GM18870 (cell line): ENCODE results near the gene NTRK2.
A peak's percentile ranks its signal among the peaks of the same experiment; 100 is the strongest.

Source experiments
- ATAC-seq: cut with Tn5 transposase; IDR thresholded peaks from one replicate; pipeline ENCODE4 v1.9.1; 2021; ENCODE audit warnings: moderate library complexity; ENCODE audit not compliant: unreplicated experiment

The NTRK2 gene

DNA sequence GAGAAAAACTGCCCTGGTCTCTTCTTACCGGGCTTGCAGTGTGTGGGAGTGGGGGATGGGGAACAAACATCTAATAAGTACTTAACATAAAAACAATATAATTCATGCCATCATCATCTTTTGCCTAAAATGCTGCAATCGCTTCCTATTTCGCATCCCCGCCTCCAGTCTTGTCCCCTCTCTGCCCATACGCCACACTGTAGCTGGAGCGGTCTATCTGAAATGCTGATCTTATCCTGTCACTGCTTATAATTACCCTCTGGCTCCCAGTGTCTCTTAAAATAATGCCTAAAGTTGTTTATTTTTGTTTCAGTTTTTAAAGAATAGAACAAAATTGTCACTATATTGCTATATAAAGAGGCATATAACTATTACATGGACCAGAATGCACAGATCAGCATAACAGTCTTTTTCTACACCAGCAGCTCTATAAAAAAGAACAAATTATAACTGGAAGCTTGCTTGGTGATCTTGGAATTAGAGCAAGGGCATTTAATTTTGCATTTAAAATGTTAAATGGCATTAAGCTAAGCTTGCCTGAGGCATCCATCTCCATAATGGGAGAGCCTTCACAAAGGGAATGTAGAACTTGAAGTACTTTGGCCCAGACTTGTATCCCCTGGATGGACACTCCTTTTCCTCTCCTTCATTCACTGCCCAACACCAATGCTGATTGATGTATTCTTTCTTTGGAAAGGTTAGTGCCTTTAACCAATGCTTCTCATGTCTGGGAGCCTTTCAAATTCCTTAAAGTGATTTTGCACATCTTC is 12.2 kb downstream of the NTRK2 start:
- no peak for ATAC-seq

DNA sequence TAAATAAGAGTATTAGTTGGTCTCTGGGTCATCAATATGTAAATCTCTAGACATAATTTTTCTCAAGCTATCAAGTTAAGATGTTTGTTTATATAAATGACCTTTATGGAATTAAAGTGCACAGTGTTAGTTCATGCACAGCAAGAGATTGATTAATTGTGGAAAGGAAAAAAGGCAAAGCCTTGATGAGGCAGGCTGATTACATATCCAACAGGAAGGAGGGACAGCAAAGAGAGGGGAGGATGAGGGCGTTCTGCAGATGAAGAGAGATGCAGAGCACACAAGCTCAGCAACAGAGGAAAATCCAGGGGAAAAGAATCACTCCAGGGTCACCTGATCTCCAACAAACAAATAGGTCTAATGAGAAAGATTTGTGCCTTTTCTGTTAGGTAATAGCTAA is 16.5 kb downstream of the NTRK2 start:
- no peak for ATAC-seq

DNA sequence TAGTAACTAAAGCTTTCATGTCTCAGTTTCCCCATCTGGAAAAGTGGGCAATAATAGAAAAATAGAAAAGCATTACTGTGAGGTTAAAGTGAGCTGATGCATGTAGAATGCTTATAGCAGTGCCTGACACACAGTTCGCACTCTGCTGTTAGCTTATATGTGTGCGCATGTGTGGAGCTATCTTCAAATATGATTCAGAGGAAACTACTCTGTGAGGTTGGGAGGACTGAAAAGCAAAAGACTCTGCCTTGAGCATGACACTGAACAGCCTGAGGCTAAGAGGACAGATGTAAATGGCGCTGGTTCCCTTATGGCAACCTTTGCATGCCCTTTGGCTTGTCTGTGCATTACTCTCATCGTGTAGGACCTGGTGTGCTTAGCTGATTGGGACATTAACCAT is 19.4 kb downstream of the NTRK2 start:
- ATAC-seq = no peak

DNA sequence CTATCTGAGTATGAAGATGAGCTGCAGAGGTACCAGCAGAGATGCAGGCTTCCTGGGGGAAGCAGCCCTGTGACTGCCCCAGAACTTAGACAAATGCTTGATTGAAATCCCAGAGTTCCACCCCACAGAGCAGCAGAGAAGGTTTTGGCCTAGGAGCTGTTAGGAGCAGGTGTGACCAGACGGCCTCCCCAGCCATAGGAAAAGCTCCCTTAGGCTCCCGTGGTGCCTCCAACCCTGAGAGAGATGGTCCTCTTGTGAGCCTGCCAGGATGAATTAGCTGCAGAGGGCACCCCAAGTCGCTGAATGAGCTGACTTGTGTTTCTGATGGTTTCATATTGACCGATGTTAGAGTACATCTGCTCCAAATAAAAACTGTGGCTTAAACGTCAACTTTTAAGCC is 22.1 kb downstream of the NTRK2 start:
- ATAC-seq = no peak

DNA sequence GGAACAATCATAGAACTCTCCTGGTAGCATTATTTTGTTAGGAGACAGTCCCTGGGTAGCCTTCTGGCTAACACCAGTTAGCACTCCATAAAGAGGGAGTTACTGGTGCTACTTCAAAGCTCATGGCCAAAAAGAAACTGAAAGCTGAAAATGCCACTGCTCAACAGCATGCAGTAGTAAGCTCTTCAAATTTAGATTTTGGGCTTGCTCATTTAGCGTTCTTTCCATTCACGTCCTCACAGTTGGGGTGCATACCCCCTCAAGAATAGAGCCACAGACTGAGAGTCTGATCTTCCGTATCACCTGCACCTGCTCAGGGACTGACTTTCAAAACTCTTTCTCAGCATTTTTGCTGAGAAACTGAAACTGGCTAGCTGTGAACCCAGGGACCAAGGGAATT is 24.7 kb downstream of the NTRK2 start:
- ATAC-seq = peak; percentile 89

DNA sequence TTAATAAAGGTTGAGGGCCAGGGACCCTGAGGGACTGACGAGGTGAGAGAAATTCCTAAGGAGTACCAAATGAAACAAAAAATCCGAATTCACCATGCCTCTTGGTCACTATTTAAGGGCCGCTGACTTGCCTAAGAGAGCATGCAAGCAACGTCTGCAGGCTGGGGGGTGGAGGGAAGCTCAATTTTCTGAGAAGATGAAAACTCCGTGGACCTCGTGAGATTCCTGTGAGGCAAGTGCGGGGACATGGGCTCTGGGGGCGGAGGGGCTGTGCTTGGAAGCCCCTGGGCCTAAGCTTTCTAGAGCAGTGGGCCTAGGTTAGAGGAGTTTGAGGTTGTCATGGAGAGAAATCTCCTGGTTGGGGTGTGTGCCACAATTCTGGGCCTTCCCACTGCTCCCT is 27.5 kb downstream of the NTRK2 start:
- no peak for ATAC-seq

DNA sequence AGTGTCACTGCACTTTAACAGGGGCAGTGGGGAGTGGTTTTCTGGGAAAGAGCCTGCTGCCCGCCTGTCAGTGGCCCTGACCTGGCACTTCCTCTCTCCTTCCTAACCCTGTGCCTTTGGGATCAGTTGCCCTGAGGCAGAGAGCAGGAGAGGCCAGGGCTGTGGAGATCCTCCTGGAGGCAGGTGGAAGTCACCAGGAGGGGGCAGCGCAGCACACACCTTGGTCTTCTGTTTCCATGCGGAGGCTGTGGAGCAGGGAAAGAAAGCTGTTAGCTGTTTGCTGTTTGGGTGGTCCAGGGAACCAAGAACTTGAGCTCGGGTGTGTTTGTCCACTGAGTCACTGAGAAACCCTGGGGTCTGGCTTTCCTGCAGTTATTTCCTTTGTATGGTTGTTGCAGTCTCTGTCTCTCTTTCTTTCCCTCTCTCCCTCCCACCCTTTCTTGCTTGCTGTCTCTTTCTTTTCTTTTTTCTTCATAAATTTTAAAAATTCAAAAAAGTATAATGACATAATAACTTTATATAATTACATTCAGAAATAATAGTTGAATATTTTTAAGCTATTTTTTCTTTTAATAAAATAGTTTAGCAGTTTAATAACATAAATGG is 28.1 kb downstream of the NTRK2 start:
- no peak for ATAC-seq

DNA sequence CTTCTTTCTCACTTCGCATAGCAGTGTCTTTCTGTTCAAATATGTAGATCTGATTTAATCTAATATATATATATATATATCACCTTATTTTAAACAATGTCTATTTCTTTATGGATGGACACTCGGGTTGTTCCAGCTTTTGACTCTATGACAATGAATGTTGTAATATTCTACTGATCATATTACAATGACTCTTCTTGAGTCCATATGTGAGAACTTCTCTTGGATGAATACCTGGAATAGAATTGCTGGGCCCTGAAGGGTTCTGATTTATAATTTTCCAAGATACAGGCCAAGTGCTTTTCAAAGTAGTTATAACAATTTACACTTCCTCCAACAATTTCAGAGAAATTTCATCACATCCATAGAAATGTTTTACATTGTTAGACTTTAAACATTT is 28.8 kb downstream of the NTRK2 start:
- ATAC-seq = no peak

DNA sequence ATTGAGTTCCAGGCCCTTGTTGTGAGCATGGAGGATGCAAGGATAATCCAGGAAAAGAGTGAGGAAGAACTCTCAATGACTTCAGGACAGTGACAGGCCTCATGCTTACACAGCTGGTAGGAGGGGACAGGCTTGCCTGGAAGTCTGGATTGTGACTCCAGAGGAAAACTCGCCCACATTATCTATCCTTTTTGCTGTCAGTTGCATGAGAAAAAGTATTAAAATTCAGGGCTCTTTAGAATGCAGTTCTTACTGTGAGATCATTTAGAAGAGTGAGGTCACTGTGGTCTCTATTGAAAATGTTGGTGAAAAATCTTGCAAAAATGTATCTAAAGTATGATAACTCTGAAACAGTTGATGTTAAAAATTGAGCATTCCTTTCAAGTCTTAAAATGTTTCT is 30.5 kb downstream of the NTRK2 start:
- ATAC-seq = no peak

DNA sequence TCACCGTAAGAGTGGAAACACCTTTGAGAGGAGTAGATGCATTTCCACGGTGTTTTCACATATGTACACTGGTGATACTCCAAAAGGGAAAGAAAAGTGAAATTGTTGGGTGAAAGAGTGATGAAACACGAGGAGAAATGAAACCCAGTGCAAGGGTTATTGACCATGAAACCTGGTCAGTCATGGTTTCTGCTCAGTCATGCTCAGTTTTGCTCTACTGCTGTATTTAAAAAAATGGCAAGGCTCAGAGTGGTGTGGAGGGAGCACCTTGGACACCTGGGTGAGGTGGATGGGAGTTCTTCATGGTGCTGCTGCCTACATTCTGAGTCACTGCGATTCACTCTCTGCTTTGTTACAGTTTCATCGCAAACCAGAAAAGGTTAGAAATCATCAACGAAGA is 32.3 kb downstream of the NTRK2 start:
- ATAC-seq = peak; percentile 89

DNA sequence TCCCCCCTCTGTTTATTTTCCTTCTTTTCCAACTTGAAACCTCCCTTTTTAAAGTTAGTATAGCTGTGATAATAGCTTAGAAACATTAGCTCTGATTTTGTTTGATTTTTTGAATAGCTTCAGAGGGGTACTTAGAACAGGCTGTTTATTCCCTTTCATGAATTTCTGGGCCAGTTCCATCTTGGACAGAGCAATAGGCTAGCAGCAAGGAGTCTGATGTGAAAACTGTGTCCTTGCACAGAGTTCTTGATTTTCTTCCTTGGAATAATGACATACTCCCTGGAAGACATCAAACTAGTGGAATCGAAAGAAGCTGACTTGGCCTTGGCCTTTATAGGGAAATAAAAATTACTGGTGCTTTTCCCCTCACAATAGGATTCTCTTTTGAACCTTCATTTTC is 32.9 kb downstream of the NTRK2 start:
- no peak for ATAC-seq

DNA sequence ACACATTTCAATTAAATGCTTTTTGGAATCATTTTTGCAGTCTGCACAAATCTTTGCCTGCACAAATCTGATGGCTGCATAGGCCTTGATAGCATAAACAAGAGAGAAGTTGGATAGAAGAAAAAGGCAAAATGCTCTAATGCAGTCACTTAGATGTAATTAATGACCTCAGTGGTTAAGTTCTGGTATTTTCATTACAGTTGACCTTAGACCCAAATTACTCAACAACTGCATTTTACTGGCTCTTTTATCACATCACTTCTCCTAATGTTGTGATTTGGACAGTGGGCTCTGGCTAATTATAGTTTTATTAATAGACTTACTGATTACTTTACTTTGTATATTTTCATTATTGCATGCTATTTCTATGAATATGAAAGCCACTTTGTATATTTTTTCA is 34.3 kb downstream of the NTRK2 start:
- ATAC-seq = no peak

DNA sequence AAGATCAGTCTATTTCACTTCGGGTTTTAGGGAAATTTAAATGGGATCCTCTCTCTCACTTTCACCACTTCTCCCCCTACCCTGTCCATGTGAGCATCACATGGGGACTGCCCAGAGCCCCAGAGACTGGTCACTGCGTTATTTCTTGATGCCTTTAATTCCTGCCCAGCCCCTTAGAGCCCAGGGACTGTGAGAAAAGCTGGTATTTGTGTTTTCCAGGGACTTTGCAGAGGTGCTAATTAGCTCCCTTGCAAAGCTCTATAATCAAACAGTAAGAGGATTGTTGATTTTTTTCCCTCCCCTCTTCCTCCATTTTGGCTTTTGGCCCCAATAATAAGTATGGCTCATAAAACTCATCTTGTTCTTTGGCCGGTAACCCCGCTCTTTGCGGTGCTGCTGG is 35.6 kb downstream of the NTRK2 start:
- no peak for ATAC-seq

DNA sequence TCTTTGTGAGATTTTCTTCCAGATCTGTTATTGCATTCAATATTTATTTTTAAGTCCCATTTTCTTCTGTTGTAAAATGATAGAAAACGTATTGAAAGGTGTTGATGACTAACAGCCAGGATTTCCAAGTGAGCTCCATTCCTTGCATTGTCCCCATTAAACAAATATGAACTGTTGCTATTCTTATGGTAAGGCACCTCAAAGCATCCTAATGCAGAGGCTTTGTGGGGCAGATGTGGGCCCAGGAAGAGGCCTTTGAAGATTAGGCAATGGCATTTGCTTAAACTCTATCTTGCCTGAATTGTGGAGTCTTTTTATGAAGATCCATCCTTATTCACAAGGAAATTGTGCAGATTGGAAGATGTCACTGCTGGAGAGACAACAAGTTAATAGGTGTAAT is 38.9 kb downstream of the NTRK2 start:
- no peak for ATAC-seq

DNA sequence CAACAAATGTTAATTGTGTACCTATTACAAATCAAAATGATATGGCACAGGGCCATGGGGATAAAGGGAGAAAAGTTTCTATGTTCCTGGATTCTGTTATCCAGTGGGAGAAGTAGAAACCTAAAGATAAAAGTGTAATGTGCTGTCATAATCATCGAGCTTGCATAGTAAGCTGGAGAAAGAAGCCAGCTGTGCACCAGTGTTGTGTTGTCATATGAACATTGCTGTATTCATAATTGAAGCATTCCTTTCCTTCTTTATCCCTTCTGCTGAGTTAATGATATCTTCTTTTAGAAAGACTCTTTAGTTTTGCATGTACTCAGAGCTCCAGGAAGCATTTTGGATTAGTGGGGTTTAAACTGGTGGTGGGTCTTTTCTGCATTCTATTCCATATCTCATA is 39.5 kb downstream of the NTRK2 start:
- no peak for ATAC-seq

DNA sequence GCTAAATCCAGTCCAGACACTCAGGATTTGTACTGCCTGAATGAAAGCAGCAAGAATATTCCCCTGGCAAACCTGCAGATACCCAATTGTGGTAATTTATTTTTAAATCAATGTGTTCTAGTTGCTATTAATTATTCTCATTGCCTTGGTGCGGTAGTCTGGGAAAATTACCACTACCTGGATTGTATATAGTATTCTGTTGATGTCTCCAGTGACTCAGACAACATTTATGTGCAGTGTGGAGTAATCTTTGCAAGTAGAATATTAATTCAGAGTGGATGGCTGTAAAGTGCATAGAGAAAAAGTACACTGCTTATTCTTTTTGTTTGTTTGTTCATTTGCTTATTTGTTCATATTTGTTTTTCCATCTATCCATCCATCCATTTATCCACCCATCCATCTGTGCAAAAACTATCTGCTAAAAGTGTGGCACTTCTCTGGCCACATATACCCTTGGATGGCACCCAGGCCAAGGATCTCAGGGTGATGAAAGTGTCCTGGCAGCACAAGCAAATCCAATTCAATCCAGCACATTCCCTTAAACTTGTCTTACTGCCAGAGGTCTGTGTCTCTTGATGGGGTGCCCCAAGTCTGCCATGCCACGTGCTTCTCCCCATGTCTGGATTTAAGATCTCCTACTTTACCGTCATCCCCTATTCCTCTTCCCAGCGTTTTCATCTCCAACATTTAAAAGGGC is 41.3 kb downstream of the NTRK2 start:
- ATAC-seq = no peak

DNA sequence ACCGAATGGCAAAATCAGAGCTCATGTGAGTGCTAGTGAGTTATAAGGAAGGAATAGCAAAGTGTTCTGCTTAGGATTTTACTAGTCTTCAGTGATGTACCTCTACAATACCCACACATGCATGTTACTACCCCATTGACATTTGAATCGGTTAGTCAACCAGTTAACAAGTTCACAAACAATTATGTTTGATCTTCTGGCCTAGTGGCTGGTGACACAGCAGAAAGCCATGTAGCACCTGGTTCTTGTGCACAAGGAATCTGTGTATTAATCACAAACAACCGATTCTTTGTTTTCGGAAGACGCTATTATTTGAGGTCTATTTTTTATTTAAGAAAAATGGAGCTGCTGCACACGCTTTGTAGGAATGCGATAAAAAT is 41.9 kb downstream of the NTRK2 start:
- ATAC-seq = no peak

DNA sequence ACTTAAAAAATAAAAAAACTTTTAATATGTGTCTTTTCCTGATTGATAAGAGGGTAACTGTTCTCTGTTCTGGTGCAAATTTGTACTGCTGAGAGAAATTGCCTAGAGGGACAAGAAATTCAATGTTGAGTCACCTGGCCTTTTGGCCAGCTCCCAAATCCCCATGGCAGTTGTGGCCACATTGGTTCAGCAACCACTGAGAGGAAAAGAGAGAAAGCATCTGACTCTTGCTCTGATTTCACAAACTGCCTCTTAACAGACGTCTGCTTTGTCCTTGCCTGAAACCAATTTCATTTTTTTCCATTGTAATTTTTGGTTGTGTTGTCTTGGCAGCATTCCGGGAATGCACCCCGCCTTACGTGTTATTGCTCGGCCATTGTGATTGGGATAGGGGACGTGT is 42.4 kb downstream of the NTRK2 start:
- no peak for ATAC-seq

DNA sequence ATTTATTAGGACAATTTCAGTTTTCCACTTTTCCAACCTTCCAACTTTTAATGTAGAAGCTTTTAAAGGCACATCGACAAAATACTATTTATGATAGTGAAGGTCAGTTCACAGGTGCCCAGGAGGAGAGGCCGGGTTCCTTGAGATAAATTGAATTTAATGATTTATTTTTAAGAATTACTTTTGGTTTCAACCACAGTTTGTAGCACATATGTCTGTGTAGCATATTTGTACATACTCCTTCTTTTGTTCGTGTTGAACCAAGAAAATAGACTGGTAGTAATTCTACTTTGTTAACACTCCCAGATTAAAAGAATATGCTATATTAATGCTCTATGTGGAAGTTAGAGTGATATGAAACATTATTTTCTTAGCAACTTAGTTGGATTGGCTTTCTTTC is 46.7 kb downstream of the NTRK2 start:
- ATAC-seq = no peak

DNA sequence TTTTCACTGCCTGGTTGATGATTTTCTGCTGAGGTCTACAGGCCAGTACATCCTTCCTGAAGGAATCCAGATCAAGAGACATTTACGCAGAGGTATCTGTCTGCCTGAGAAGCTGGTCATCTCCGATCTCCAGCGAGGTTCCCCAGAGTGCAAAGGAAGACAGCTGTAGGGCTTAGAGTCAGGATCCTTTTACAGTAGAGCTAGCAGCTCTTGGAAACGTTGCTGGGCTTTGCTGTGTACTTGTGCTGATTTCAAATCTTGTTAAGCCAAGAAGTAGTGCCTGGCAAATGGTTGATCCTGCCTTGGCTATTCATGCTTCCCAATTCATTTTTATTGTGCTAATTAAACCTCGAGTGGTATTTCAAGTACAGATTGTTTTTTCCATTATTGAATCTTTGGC is 48.9 kb downstream of the NTRK2 start:
- ATAC-seq = no peak

DNA sequence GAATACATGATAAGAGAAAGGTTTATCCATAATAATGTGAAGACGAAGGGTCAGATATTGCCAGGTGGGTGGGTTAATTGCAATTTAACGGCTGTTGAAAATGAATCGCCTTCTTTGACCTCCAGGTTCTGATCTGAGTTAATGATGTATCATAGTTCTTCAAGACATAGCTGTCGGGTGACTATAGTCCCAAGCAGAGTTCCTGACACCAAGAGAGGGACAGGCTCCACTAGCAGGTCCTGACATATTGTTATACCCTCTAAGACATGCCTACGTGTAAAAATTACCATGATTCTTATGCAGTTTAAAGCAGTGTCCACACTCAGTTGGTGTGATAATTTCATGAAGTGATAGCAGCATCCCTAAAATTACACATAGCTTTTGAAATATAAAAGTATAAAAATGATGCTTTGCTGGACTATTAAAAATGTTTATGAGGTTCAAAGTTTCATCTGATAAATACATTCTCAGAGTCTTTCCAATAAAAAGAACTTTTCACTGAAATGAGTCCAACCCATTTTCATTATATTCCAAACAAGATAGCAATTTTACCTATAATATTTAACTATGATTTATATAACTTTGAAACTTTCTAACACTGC is 53.0 kb downstream of the NTRK2 start:
- ATAC-seq = no peak

DNA sequence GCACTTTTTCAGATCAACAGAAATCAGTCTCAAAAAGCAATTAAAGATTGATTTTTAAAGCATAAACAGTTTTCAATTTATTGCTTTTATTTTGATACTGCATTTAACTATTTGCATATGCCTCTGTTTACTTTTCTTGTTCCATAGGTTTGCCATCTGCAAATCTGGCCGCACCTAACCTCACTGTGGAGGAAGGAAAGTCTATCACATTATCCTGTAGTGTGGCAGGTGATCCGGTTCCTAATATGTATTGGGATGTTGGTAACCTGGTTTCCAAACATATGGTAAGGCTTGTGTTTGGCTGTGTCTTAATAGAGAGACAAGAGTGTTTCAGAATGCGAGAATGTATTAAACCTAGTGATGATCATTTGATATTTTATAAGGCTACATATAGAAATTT is 53.9 kb downstream of the NTRK2 start:
- no peak for ATAC-seq
